Measurements from ENCODE around the gene ALDH9A1.
"Not testable (repeated sequence)": the region's sequence is repeated elsewhere in the genome, so short reads cannot be mapped to it uniquely, and the experiment has no call there.

Gene ALDH9A1

DNA sequence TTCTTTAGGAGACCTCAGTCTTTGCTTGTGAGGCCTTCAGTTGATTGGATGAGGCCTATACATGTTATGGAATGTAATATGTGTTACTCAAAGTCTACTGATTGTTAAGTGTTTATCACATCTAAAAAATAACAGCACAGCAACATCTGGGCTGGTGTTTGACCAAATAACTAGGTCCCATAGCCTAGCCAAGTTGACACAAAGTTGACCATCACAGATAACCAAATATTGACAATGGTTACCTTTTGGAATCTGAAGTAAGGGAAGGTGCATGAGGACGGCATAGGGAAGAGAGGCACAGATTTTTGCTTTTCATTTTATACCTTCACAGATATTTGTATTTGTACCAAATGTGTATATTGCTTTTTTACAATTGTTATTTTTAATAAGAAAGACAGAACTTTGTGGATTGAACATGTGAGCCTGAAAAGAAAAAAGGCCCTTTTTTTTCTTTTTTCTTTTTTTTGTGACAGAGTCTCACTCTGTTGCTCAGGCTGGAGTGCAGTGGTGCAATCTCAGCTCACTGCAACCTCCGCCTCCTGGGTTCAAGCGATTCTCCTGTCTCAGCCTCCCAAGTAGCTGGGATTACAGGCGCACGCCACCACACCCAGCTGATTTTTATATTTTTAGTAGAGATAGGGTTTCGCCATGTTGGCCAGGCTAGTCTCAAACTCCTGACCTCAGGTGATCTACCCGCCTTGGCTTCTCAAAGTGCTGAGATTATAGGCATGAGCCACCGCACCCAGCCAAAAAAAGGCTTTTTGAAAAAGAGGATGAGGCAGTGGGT is 18.1 kb upstream of the ALDH9A1 start:
- H2AFZ ChIP-seq (ENCODE audit: low read length, unreplicated experiment); H3K4me1 ChIP-seq (ENCODE audit: control insufficient read depth, insufficient read depth, low read length, unreplicated experiment); H3K27me3 ChIP-seq (ENCODE audit: insufficient read depth, low read length); H3K36me3 ChIP-seq (ENCODE audit: insufficient read depth, low read length); H3K79me2 ChIP-seq (ENCODE audit: control insufficient read depth, insufficient read depth, low read length, unreplicated experiment); H3K27ac ChIP-seq (ENCODE audit: low read depth, low read length); H3K4me3 ChIP-seq (ENCODE audit: low read depth, low read length): not testable (repeated sequence)

DNA sequence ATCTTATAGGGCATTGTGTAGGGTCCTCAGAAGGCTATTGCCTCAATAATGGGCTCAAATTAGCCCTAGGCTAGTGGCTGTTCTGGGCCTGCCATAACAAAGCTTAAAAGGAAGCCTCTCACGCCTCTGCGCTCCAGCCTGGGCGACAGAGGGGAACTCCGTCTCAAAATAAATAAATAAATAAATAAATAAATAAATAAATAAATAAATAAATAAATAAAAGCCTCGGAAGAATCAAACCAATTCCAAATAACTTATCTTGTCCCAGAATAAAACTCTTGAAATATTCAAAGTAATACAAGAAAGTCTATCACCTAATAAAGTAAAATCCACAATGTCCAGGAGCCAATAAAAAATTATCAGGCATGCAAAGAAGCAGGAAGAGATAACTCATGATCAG is 14.4 kb upstream of the ALDH9A1 start:
- Histone ChIP-seq H3K27ac (ENCODE audit: low read depth, low read length) (no peak overlapping the region), H3K36me3 (ENCODE audit: insufficient read depth, low read length) (no peaks in the 10 kb centered on the region), H3K4me1 (ENCODE audit: control insufficient read depth, insufficient read depth, low read length, unreplicated experiment) (no peaks in the 10 kb centered on the region), H2AFZ (ENCODE audit: low read length, unreplicated experiment) (no peak overlapping the region), H3K79me2 (ENCODE audit: control insufficient read depth, insufficient read depth, low read length, unreplicated experiment) (no peaks in the 10 kb centered on the region), H3K27me3 (ENCODE audit: insufficient read depth, low read length) (no peaks in the 10 kb centered on the region), H3K4me3 (ENCODE audit: low read depth, low read length) (no peak overlapping the region)

DNA sequence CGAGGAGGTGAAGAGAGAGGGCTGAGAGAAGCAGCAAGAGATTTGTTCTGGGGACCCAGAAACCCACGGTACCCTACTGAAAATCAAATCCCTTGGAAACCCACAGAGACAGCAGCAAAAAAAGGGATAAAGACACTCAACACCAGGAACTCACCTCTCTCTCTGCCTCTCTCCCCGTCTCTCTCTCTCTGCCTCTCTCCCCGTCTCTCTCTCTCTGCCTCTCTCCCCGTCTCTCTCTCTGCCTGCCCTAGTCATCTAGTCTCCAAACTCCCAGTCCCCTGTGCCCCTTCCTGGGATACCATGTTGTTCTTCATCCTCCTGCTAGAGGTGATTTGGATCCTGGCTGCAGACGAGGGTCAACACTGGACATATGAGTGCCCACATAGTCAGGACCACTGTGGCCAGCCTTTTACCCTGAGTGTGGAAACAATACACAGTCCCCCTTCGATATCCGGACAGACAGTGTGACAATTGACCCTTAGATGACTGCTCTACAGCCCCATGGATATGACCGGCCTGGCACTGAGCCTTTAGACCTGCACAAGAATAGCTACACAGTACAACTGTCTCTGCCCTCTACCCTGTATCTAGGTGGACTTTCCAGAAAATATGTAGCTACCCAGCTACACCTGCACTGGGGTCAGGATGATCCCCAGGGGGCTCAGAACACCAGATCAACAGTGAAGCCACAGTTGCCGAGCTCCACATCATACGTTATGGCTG is 9.8 kb upstream of the ALDH9A1 start:
- Histone ChIP-seq H3K4me3 (ENCODE audit: low read depth, low read length) (no peak overlapping the region), H3K4me1 (ENCODE audit: control insufficient read depth, insufficient read depth, low read length, unreplicated experiment) (no peaks in the 10 kb centered on the region), H3K79me2 (ENCODE audit: control insufficient read depth, insufficient read depth, low read length, unreplicated experiment) (no peaks in the 10 kb centered on the region), H2AFZ (ENCODE audit: low read length, unreplicated experiment) (no peak overlapping the region), H3K36me3 (ENCODE audit: insufficient read depth, low read length) (no peaks in the 10 kb centered on the region), H3K27me3 (ENCODE audit: insufficient read depth, low read length) (no peaks in the 10 kb centered on the region), H3K27ac (ENCODE audit: low read depth, low read length) (no peak overlapping the region)

DNA sequence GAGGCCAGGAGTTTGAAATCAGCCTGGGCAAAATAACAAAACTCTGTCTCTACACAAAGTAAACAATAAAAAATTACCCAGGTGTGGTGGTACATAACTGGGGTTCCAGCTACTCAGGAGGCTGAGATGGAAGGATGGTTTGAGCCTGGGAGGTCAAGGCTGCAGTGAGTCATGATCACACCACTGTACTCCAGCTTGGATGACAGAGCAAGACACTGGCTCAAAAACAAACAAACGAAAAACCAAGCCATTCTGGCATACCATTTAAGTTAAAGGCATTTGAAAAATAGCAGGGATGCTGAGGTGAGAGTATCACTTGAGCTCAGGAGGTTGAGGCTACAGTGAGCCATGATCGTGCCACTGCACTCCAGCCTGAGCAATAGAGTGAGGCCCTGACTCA is 5.3 kb upstream of the ALDH9A1 start:
- Histone ChIP-seq H3K4me1 (ENCODE audit: control insufficient read depth, insufficient read depth, low read length, unreplicated experiment) (peaks cover 8% of the 10 kb centered on the region), H3K27me3 (ENCODE audit: insufficient read depth, low read length) (no peaks in the 10 kb centered on the region), H2AFZ (ENCODE audit: low read length, unreplicated experiment) (no peak overlapping the region), H3K27ac (ENCODE audit: low read depth, low read length) (no peak overlapping the region), H3K36me3 (ENCODE audit: insufficient read depth, low read length) (no peaks in the 10 kb centered on the region), H3K79me2 (ENCODE audit: control insufficient read depth, insufficient read depth, low read length, unreplicated experiment) (no peaks in the 10 kb centered on the region), H3K4me3 (ENCODE audit: low read depth, low read length) (no peak overlapping the region)

DNA sequence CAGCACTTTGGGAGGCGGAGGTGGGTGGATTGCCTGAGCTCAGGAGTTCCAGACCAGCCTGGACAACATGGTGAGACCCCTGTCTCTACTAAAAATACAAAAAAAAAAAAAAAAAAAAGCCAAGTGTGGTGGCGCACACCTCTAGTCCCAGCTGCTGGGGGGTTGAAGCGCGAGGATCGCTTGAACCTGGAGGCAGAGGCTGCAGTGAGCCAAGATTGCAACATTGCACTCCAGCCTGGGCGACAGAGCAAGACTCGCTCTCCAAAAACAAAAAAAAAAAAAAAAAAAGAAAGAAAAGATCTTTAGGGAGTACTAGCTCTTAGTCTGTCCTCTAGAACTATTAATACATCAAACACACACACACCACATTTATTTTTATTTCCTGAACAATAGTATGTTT is 3.6 kb upstream of the ALDH9A1 start:
- H3K27me3 ChIP-seq (ENCODE audit: insufficient read depth, low read length); H3K27ac ChIP-seq (ENCODE audit: low read depth, low read length); H3K36me3 ChIP-seq (ENCODE audit: insufficient read depth, low read length); H3K4me3 ChIP-seq (ENCODE audit: low read depth, low read length); H3K79me2 ChIP-seq (ENCODE audit: control insufficient read depth, insufficient read depth, low read length, unreplicated experiment); H2AFZ ChIP-seq (ENCODE audit: low read length, unreplicated experiment): not testable (repeated sequence)
- peaks cover 11% of the 10 kb centered on the region for H3K4me1 ChIP-seq (ENCODE audit: control insufficient read depth, insufficient read depth, low read length, unreplicated experiment)

DNA sequence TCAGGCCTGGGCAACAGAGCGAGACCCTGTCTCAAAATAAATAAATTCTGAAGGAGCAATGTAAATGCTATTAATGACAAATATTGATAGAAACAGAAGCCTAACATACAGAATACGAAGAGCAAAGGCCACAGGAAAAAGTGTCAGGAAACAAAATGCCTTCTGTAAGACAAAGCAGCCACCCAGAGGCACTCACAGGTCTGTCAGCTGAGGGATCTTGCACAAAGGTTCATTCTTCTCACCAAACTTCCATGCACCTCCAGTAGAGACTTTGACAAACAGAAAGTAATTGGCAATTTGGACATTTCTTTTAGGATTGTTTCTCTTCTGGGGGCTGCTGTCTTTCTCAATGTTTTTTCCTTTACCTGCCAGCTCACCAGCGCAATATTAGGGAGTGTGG is 1.2 kb upstream of the ALDH9A1 start:
- Histone ChIP-seq H3K36me3 (ENCODE audit: insufficient read depth, low read length) (no peaks in the 10 kb centered on the region), H2AFZ (ENCODE audit: low read length, unreplicated experiment) (no peak overlapping the region), H3K4me3 (ENCODE audit: low read depth, low read length) (no peak overlapping the region; the same call in 1 of the 2 replicates)

DNA sequence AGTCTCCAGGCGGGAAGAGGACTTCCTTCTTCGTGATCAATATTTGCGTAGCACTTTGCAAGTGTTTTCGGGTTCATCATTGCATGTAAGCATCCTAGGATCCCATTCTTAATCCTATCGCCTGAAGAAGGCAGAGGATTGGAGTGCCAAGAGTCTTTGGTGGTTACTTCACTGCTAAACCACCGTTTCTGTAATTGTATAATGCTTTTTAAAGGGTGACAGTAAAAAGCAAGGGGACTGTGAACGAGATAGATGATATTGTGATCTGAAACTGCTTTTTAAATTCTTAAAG is 345 bp upstream of the ALDH9A1 start:
- Histone ChIP-seq H3K4me1 (ENCODE audit: control insufficient read depth, insufficient read depth, low read length, unreplicated experiment) (peaks cover 20% of the 10 kb centered on the region), H3K79me2 (ENCODE audit: control insufficient read depth, insufficient read depth, low read length, unreplicated experiment) (peaks cover 32% of the 10 kb centered on the region), H3K36me3 (ENCODE audit: insufficient read depth, low read length) (no peaks in the 10 kb centered on the region; the same call in 1 of the 2 replicates), H2AFZ (ENCODE audit: low read length, unreplicated experiment) (peak overlapping the region; percentile 99), H3K4me3 (ENCODE audit: low read depth, low read length) (peak overlapping the region; percentile 91), H3K27me3 (ENCODE audit: insufficient read depth, low read length) (no peaks in the 10 kb centered on the region), H3K27ac (ENCODE audit: low read depth, low read length) (peak overlapping the region; percentile 45)

More for the DNA sequence above, 1.2 kb upstream of the ALDH9A1 start:
- H3K79me2 ChIP-seq (ENCODE audit: control insufficient read depth, insufficient read depth, low read length, unreplicated experiment), result peaks cover 27% of the 10 kb centered on the region
- no peaks in the 10 kb centered on the region for H3K27me3 ChIP-seq (ENCODE audit: insufficient read depth, low read length)
- no peak overlapping the region for H3K27ac ChIP-seq (ENCODE audit: low read depth, low read length)
- H3K4me1 ChIP-seq (ENCODE audit: control insufficient read depth, insufficient read depth, low read length, unreplicated experiment), result peaks cover 20% of the 10 kb centered on the region

DNA sequence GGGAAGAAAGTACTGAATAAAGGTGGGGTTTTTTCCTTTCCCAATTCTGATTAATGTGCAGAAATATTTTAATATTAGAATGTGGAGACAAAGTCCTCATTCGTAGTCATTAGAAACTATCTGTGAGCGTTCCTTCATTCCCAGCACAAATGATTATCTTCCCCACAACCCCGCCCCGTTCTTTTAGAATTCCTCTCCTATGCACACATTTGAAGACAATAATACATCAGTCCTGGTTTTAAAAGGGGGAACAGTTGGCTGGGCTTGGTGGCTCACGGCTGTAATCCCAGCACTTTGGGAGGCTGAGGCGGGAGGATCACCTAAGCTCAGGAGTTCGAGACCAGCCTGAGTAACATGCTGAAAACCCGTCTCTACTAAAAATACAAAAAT is 876 bp downstream of the ALDH9A1 start:
- Histone ChIP-seq H3K4me3 (ENCODE audit: low read depth, low read length) (peak overlapping the region; percentile 91), H3K36me3 (ENCODE audit: insufficient read depth, low read length) (no peaks in the 10 kb centered on the region; the same call in 1 of the 2 replicates), H3K27me3 (ENCODE audit: insufficient read depth, low read length) (no peaks in the 10 kb centered on the region), H3K4me1 (ENCODE audit: control insufficient read depth, insufficient read depth, low read length, unreplicated experiment) (peaks cover 20% of the 10 kb centered on the region), H2AFZ (ENCODE audit: low read length, unreplicated experiment) (peak overlapping the region; percentile 74), H3K79me2 (ENCODE audit: control insufficient read depth, insufficient read depth, low read length, unreplicated experiment) (peaks cover 32% of the 10 kb centered on the region), H3K27ac (ENCODE audit: low read depth, low read length) (peak overlapping the region; percentile 91)

DNA sequence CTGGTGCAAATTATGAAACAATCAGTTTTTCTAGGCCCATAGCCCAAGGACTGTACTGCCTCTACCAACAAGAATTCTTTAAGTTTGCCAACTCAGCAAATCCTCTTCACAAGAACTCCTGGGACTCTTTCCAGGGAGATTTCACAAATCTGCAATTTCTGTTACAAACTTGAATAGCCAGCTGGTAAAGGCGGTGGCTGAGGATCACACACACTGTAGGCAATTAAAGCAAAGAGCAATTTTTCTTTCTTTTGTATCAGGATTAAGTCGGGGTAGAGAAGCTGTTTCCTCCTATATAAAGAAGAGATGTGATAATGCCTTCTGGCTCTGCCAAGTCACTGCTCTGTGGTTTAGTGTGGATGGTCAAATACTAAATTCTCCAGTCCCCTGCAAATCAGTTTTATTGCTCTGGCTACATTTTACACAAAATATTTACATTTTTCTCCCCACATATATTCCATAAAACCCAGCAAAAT is 1.7 kb downstream of the ALDH9A1 start:
- Histone ChIP-seq H3K27me3 (ENCODE audit: insufficient read depth, low read length) (no peaks in the 10 kb centered on the region), H3K4me3 (ENCODE audit: low read depth, low read length) (peak overlapping the region; percentile 91), H3K36me3 (ENCODE audit: insufficient read depth, low read length) (no peaks in the 10 kb centered on the region; the same call in 1 of the 2 replicates), H3K79me2 (ENCODE audit: control insufficient read depth, insufficient read depth, low read length, unreplicated experiment) (peaks cover 33% of the 10 kb centered on the region), H2AFZ (ENCODE audit: low read length, unreplicated experiment) (no peak overlapping the region), H3K4me1 (ENCODE audit: control insufficient read depth, insufficient read depth, low read length, unreplicated experiment) (peaks cover 20% of the 10 kb centered on the region), H3K27ac (ENCODE audit: low read depth, low read length) (peak overlapping the region; percentile 91)

DNA sequence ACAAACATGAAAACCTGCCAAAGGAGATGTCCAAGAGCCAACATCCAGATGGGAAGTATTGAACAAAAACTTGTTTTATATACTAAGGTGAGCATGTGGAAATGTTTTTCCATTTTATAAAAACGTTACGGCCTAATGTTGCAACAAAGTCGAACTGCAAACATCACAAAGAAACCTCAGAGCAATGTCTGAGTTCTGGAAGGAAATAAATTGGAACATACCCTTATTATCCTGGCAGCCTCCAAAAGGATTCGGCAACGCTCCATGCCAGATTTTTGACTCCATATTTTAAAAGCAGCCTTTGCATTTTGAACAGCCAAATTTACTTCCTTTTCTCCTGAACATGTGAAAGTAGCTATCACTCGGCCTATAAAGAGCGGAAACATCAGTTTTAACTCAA is 3.3 kb downstream of the ALDH9A1 start:
- Histone ChIP-seq H3K36me3 (ENCODE audit: insufficient read depth, low read length) (no peaks in the 10 kb centered on the region; the same call in 1 of the 2 replicates), H3K4me3 (ENCODE audit: low read depth, low read length) (no peak overlapping the region), H2AFZ (ENCODE audit: low read length, unreplicated experiment) (no peak overlapping the region), H3K27me3 (ENCODE audit: insufficient read depth, low read length) (no peaks in the 10 kb centered on the region), H3K79me2 (ENCODE audit: control insufficient read depth, insufficient read depth, low read length, unreplicated experiment) (peaks cover 47% of the 10 kb centered on the region), H3K4me1 (ENCODE audit: control insufficient read depth, insufficient read depth, low read length, unreplicated experiment) (peaks cover 20% of the 10 kb centered on the region), H3K27ac (ENCODE audit: low read depth, low read length) (no peak overlapping the region)

DNA sequence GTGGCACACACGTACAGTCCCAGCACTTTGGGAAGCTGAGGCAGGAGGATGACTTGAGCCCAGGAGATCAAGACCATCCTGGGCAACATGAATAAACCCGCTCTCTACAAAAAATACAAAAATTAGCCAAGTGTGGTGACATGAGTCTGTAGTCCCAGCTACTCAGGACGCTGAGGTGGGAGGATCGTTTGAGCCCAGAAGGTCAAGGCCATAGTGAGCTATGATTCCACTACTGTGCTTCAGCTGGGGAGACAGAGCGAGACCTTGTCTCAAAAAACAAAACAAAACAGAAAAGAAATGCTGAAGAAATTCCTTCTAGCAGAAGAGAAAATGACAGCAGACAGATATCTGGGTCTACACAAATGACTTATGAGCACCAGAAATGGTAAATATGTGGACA is 10.3 kb downstream of the ALDH9A1 start:
- H3K27me3 ChIP-seq (ENCODE audit: insufficient read depth, low read length), result no peaks in the 10 kb centered on the region
- H3K4me3 ChIP-seq (ENCODE audit: low read depth, low read length), result no peak overlapping the region
- H3K79me2 ChIP-seq (ENCODE audit: control insufficient read depth, insufficient read depth, low read length, unreplicated experiment), result peaks cover 71% of the 10 kb centered on the region
- no peaks in the 10 kb centered on the region for H3K4me1 ChIP-seq (ENCODE audit: control insufficient read depth, insufficient read depth, low read length, unreplicated experiment)
- H3K27ac ChIP-seq (ENCODE audit: low read depth, low read length), result no peak overlapping the region
- H3K36me3 ChIP-seq (ENCODE audit: insufficient read depth, low read length), result peaks cover 26% of the 10 kb centered on the region
- H2AFZ ChIP-seq (ENCODE audit: low read length, unreplicated experiment), result no peak overlapping the region
